ENCODE results near the gene STPG3.

- TF ChIP-seq CTCF (IDR thresholded peaks at IDR 0.05; ENCODE audit: low read length) = no peak
- no peak for TF ChIP-seq EZH2 (IDR thresholded peaks at IDR 0.05; ENCODE audit: borderline replicate concordance, low read length)
Measured at GRCh38 chr9:137270929-137271695, 20.0 kb downstream of the STPG3 start.

Data from OCI-LY1 (cell line).